ENCODE results near the gene VPS4B.

Gene VPS4B

GRCh38 chr18:63427558-63427957, 5.3 kb upstream of the VPS4B start:
- DNase-seq, result no peak

GRCh38 chr18:63422864-63423304, 608 bp upstream of the VPS4B start:
- DNase-seq, result no peak

GRCh38 chr18:63421514-63421913, 762 bp downstream of the VPS4B start:
- no peak for DNase-seq

- DNase-seq, result no peak
Observed at GRCh38 chr18:63412953-63413352, 9.3 kb downstream of the VPS4B start.

GRCh38 chr18:63410792-63411191, 11.5 kb downstream of the VPS4B start:
- no peak for DNase-seq

GRCh38 chr18:63409301-63409700, 13.0 kb downstream of the VPS4B start:
- DNase-seq, result no peak

GRCh38 chr18:63407734-63408133, 14.5 kb downstream of the VPS4B start:
- no peak for DNase-seq

- no peak for DNase-seq
Observed at GRCh38 chr18:63405986-63406385, 16.3 kb downstream of the VPS4B start.

- DNase-seq, result no peak
Observed at GRCh38 chr18:63402246-63403162, 19.8 kb downstream of the VPS4B start.

- no peak for DNase-seq
Observed at GRCh38 chr18:63399300-63399699, 23.0 kb downstream of the VPS4B start.

GRCh38 chr18:63397349-63397748, 24.9 kb downstream of the VPS4B start:
- DNase-seq, result no peak

- DNase-seq, result no peak
Observed at GRCh38 chr18:63395503-63395902, 26.8 kb downstream of the VPS4B start.

- DNase-seq, result no peak
Observed at GRCh38 chr18:63394954-63395353, 27.3 kb downstream of the VPS4B start.

- DNase-seq, result no peak
Observed at GRCh38 chr18:63387861-63388260, 34.4 kb downstream of the VPS4B start.

- no peak for DNase-seq
Observed at GRCh38 chr18:63382843-63383242, 39.4 kb downstream of the VPS4B start.

GRCh38 chr18:63379639-63379962, 42.7 kb downstream of the VPS4B start:
- DNase-seq, result no peak

- no peak for DNase-seq
Observed at GRCh38 chr18:63378919-63379638, 43.2 kb downstream of the VPS4B start.

GRCh38 chr18:63377275-63377980, 44.8 kb downstream of the VPS4B start:
- DNase-seq, result no peak

- no peak for DNase-seq
Observed at GRCh38 chr18:63376538-63376937, 45.7 kb downstream of the VPS4B start.

- no peak for DNase-seq
Observed at GRCh38 chr18:63374540-63374939, 47.7 kb downstream of the VPS4B start.

- DNase-seq, result no peak
Observed at GRCh38 chr18:63373161-63373560, 49.1 kb downstream of the VPS4B start.

- no peak for DNase-seq
Observed at GRCh38 chr18:63368611-63369010, 53.7 kb downstream of the VPS4B start.

Data from effector CD8-positive, alpha-beta T cell (primary cell).